ENCODE results near the gene FDX2.

DNA sequence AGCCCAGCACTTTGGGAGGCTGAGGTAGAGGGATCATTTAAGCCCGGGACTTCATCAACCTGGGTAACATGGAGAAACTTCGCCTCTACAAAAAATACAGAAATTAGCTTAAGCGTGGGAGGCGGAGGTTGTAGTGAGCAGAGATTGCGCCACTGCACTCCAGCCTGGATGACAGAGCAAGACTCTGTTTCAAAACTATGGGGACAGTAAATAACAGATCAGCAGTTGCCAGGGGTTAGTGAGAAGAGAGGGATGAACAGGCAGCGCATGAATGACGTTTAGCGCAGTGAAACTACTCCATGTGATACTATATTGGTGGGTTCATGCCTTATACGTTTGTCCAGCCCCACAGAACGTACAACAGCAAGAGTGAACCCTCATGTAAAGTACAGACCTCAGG lies 30.7 kb upstream of the FDX2 start:
- TF ChIP-seq, protein P1, sequence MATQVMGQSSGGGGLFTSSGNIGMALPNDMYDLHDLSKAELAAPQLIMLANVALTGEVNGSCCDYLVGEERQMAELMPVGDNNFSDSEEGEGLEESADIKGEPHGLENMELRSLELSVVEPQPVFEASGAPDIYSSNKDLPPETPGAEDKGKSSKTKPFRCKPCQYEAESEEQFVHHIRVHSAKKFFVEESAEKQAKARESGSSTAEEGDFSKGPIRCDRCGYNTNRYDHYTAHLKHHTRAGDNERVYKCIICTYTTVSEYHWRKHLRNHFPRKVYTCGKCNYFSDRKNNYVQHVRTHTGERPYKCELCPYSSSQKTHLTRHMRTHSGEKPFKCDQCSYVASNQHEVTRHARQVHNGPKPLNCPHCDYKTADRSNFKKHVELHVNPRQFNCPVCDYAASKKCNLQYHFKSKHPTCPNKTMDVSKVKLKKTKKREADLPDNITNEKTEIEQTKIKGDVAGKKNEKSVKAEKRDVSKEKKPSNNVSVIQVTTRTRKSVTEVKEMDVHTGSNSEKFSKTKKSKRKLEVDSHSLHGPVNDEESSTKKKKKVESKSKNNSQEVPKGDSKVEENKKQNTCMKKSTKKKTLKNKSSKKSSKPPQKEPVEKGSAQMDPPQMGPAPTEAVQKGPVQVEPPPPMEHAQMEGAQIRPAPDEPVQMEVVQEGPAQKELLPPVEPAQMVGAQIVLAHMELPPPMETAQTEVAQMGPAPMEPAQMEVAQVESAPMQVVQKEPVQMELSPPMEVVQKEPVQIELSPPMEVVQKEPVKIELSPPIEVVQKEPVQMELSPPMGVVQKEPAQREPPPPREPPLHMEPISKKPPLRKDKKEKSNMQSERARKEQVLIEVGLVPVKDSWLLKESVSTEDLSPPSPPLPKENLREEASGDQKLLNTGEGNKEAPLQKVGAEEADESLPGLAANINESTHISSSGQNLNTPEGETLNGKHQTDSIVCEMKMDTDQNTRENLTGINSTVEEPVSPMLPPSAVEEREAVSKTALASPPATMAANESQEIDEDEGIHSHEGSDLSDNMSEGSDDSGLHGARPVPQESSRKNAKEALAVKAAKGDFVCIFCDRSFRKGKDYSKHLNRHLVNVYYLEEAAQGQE (IDR thresholded peaks at IDR 0.05; ENCODE audit: insufficient read depth in 1 of 2, low read depth in 2 of 2, low read length in 1 of 2) = no peak
- TF ChIP-seq SIN3A (IDR thresholded peaks at IDR 0.05; ENCODE audit: borderline replicate concordance, insufficient read depth, low read depth, low read length) = no peak

Data from Panc1 (cell line).